ENCODE data around the gene ELMO1. TPM values are rescaled to one million over a fixed set of nuclear protein-coding genes. Genes with fewer than 3 reads are reported as not detected.

The ELMO1 gene
- total and polyA plus RNA-seq, 4 donors: 6.7 to 51.5 (median 14.8) TPM

DNA sequence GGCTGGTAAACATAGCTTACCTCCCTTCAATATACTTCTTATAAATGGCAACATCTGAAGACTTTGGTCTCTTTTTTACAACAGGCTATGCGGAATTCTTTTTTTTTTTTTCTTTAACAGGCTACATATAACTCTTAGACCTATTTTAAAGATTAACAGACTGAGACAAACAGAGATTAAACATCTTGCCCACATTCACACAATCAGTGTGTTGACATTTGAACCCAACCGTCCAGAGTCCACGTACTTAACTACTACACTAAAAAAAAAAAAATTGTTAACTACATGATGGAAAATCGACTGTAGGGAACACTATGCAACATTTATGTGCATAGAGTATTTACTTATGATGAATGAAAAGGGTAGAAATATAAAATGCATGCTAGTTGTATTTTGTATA is 298.5 kb downstream of the ELMO1 start (continued):
- TF ChIP-seq, protein P1, sequence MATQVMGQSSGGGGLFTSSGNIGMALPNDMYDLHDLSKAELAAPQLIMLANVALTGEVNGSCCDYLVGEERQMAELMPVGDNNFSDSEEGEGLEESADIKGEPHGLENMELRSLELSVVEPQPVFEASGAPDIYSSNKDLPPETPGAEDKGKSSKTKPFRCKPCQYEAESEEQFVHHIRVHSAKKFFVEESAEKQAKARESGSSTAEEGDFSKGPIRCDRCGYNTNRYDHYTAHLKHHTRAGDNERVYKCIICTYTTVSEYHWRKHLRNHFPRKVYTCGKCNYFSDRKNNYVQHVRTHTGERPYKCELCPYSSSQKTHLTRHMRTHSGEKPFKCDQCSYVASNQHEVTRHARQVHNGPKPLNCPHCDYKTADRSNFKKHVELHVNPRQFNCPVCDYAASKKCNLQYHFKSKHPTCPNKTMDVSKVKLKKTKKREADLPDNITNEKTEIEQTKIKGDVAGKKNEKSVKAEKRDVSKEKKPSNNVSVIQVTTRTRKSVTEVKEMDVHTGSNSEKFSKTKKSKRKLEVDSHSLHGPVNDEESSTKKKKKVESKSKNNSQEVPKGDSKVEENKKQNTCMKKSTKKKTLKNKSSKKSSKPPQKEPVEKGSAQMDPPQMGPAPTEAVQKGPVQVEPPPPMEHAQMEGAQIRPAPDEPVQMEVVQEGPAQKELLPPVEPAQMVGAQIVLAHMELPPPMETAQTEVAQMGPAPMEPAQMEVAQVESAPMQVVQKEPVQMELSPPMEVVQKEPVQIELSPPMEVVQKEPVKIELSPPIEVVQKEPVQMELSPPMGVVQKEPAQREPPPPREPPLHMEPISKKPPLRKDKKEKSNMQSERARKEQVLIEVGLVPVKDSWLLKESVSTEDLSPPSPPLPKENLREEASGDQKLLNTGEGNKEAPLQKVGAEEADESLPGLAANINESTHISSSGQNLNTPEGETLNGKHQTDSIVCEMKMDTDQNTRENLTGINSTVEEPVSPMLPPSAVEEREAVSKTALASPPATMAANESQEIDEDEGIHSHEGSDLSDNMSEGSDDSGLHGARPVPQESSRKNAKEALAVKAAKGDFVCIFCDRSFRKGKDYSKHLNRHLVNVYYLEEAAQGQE (IDR thresholded peaks at IDR 0.05): peak; percentile 40
- TF ChIP-seq FOXA1 (IDR thresholded peaks at IDR 0.05): no peak

DNA sequence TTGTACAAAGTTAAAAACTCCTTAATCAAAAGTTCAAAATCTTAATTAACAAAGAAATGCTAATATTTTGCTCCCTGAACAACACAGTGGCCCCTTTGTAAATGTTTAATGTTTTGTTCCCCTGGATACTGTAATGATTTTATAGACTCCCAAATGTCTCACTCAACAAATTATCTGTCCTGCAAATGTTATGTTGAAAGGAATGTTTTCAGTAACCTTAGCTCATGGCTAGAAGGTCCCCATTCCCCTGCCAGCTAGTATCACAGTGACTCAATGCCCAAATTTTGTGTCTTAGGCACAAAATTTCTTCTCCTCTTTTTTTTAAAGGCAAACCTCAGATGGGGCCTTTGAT is 298.9 kb downstream of the ELMO1 start:
- Histone ChIP-seq H3K27ac (ENCODE audit: low read depth in 1 of 2, low read length in 2 of 2) (no peak overlapping the region), H3K9me3 (ENCODE audit: control insufficient read depth in 4 of 4, low read length in 3 of 4) (no peaks in the 10 kb centered on the region), H3K27me3 (ENCODE audit: control insufficient read depth in 4 of 4, insufficient read depth in 4 of 4, low read length in 3 of 4) (no peaks in the 10 kb centered on the region), H3K4me3 (ENCODE audit: low read depth in 1 of 3, low read length in 3 of 3) (no peak overlapping the region), H3K36me3 (ENCODE audit: control insufficient read depth in 4 of 4, insufficient read depth in 3 of 4, low read depth in 1 of 4, low read length in 3 of 4) (peaks cover 0 to 4% (median 1%) of the 10 kb centered on the region in 4 donors), H3K9ac (ENCODE audit: low read depth in 1 of 2, low read length in 2 of 2) (no peak overlapping the region), H3K4me1 (ENCODE audit: control insufficient read depth in 4 of 4, insufficient read depth in 4 of 4, low read length in 3 of 4) (peaks cover 4 to 13% (median 7%) of the 10 kb centered on the region in 4 donors)
- DNase-seq (ENCODE audit: low spot score): no peak
- TF ChIP-seq RAD21 (IDR thresholded peaks at IDR 0.05) (no peak), EGR1 (IDR thresholded peaks at IDR 0.05; ENCODE audit: low read depth in 2 of 2) (no peak), SP1 (IDR thresholded peaks at IDR 0.05) (no peak), NR2F2 (IDR thresholded peaks at IDR 0.05) (no peak)
- TF ChIP-seq, protein P2, sequence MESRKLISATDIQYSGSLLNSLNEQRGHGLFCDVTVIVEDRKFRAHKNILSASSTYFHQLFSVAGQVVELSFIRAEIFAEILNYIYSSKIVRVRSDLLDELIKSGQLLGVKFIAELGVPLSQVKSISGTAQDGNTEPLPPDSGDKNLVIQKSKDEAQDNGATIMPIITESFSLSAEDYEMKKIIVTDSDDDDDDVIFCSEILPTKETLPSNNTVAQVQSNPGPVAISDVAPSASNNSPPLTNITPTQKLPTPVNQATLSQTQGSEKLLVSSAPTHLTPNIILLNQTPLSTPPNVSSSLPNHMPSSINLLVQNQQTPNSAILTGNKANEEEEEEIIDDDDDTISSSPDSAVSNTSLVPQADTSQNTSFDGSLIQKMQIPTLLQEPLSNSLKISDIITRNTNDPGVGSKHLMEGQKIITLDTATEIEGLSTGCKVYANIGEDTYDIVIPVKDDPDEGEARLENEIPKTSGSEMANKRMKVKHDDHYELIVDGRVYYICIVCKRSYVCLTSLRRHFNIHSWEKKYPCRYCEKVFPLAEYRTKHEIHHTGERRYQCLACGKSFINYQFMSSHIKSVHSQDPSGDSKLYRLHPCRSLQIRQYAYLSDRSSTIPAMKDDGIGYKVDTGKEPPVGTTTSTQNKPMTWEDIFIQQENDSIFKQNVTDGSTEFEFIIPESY (IDR thresholded peaks at IDR 0.05): no peak

DNA sequence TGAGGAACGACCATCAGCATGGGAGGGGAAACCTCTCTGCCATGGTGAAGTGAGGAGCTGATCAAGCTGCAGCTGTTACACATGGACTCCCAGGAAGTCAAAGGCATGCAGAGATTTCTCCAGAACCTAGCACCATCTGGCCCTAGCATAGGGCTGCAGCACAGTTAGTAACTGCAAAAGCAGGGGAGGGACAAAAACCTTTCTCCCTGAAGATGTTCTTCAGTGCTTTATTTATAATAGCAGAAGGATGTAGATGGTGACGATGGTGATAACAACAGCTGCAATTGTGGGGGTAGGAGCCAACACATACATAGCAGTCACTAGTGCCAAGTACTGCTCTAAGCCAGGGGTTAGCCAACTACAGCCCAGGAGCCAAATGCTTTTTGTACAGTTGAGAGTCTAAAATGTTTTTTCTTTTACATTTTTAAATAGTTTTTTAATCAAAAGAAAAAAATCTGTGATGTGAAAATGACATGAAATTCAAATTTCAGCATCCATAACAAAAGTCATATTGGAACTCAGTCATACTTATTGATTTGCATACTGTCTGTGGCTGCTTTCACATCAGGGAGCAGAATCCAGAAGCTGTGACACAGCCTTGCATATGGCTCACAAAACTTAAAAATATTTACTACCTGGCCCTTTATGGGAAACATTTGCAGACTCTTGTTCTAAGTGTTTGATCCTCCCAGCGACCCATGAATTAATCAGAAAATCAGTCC is 299.5 kb downstream of the ELMO1 start:
- H3K27me3 ChIP-seq (ENCODE audit: control insufficient read depth in 4 of 4, insufficient read depth in 4 of 4, low read length in 3 of 4): no peaks in the 10 kb centered on the region
- WGBS: 64% methylated on average over 3 of the region's 3 CpGs
- peaks cover 4 to 13% (median 7%) of the 10 kb centered on the region in 4 donors for H3K4me1 ChIP-seq (ENCODE audit: control insufficient read depth in 4 of 4, insufficient read depth in 4 of 4, low read length in 3 of 4)
- no peak overlapping the region for H3K9ac ChIP-seq (ENCODE audit: low read depth in 1 of 2, low read length in 2 of 2)
- no peak for DNase-seq (ENCODE audit: low spot score)
- no peaks in the 10 kb centered on the region for H3K9me3 ChIP-seq (ENCODE audit: control insufficient read depth in 4 of 4, low read length in 3 of 4)
- no peak overlapping the region for H3K4me3 ChIP-seq (ENCODE audit: low read depth in 1 of 3, low read length in 3 of 3)
- H3K27ac ChIP-seq (ENCODE audit: low read depth in 1 of 2, low read length in 2 of 2): no peak overlapping the region
- H3K36me3 ChIP-seq (ENCODE audit: control insufficient read depth in 4 of 4, insufficient read depth in 3 of 4, low read depth in 1 of 4, low read length in 3 of 4): peaks cover 0 to 4% (median 1%) of the 10 kb centered on the region in 4 donors
- TF ChIP-seq RAD21 (IDR thresholded peaks at IDR 0.05) (no peak), SP1 (IDR thresholded peaks at IDR 0.05) (no peak), NR2F2 (IDR thresholded peaks at IDR 0.05) (no peak), YY1 (IDR thresholded peaks at IDR 0.05) (no peak), JUND (IDR thresholded peaks at IDR 0.05) (no peak), RXRA (IDR thresholded peaks at IDR 0.05) (no peak), EGR1 (IDR thresholded peaks at IDR 0.05; ENCODE audit: low read depth in 2 of 2) (no peak), HNF4A (conservative IDR thresholded peaks at IDR 0.05) (no peak), FOXA2 (IDR thresholded peaks at IDR 0.05) (no peak), GABPA (IDR thresholded peaks at IDR 0.05 in 1 of 2, conservative IDR thresholded peaks at IDR 0.05 in 1 of 2) (no peak)
- TF ChIP-seq, protein P3, sequence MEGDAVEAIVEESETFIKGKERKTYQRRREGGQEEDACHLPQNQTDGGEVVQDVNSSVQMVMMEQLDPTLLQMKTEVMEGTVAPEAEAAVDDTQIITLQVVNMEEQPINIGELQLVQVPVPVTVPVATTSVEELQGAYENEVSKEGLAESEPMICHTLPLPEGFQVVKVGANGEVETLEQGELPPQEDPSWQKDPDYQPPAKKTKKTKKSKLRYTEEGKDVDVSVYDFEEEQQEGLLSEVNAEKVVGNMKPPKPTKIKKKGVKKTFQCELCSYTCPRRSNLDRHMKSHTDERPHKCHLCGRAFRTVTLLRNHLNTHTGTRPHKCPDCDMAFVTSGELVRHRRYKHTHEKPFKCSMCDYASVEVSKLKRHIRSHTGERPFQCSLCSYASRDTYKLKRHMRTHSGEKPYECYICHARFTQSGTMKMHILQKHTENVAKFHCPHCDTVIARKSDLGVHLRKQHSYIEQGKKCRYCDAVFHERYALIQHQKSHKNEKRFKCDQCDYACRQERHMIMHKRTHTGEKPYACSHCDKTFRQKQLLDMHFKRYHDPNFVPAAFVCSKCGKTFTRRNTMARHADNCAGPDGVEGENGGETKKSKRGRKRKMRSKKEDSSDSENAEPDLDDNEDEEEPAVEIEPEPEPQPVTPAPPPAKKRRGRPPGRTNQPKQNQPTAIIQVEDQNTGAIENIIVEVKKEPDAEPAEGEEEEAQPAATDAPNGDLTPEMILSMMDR (IDR thresholded peaks at IDR 0.05; ENCODE audit: low read depth, low read length, missing input control): no peak
- TF ChIP-seq, protein P1 (IDR thresholded peaks at IDR 0.05): no peak
- TF ChIP-seq, protein P4, sequence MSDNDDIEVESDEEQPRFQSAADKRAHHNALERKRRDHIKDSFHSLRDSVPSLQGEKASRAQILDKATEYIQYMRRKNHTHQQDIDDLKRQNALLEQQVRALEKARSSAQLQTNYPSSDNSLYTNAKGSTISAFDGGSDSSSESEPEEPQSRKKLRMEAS (IDR thresholded peaks at IDR 0.05): no peak
- TF ChIP-seq, protein P2 (IDR thresholded peaks at IDR 0.05): no peak

Data from liver (tissue), 9 donors.